GM18526 (cell line): ENCODE measurements around the gene B3GNT3.

Experiments used
- POLR2A ChIP-seq: IDR thresholded peaks from 3 replicates; pipeline ENCODE4 v1.6.1; 2011; ENCODE audit not compliant: insufficient read length; ENCODE audit errors: extremely low read depth

The B3GNT3 gene, protein sequence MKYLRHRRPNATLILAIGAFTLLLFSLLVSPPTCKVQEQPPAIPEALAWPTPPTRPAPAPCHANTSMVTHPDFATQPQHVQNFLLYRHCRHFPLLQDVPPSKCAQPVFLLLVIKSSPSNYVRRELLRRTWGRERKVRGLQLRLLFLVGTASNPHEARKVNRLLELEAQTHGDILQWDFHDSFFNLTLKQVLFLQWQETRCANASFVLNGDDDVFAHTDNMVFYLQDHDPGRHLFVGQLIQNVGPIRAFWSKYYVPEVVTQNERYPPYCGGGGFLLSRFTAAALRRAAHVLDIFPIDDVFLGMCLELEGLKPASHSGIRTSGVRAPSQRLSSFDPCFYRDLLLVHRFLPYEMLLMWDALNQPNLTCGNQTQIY

DNA sequence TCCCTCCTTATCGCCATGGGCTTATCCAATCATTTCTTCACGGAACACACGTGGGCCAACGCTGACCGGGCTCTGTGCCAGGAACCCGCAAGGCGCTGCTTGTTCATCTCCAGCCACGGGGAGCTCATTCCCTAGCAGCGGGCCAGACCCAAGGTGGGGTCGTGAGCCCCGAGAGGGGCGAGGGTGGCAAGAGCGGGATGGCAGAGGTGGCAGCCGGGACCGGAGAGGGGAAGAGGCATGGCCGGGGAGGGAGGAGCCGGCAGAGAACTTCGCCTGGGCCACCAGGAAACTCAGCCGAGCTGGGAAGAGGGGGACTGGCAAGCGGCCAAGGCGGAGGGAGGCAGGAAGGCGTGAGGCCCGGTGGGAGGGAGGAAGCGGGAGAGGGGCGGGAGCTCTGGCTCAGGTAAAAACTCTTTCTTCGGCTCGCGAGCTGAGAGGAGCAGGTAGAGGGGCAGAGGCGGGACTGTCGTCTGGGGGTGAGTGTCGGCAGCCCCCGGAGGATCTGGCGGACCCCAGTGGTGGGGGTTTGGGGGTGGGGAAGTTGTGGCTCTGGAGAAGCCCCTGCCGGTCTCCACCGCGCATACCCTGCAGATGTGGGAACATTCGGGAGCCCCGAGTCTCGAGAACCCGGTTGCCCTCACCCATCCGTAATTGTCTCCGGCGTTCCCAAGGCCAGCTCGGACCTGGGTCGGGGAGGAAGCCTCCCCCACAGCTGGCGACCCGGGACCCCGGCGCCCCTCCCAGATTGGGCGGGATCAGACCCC is at the start of gene B3GNT3:
Gene B3GNT3 (plus strand): TSS at position 408 of the 764 bp plus-strand sequence. CDS start 12,670 bp downstream, outside the sequence.
- TF ChIP-seq POLR2A: no peak

GRCh38 chr19:17747205-17748098 is 47.5 kb upstream of the B3GNT3 start:
- TF ChIP-seq POLR2A: no peak

- no peak for TF ChIP-seq POLR2A
Measured at GRCh38 chr19:17748884-17749638, 45.9 kb upstream of the B3GNT3 start.

GRCh38 chr19:17749912-17750317 is 45.0 kb upstream of the B3GNT3 start:
- no peak for TF ChIP-seq POLR2A

DNA sequence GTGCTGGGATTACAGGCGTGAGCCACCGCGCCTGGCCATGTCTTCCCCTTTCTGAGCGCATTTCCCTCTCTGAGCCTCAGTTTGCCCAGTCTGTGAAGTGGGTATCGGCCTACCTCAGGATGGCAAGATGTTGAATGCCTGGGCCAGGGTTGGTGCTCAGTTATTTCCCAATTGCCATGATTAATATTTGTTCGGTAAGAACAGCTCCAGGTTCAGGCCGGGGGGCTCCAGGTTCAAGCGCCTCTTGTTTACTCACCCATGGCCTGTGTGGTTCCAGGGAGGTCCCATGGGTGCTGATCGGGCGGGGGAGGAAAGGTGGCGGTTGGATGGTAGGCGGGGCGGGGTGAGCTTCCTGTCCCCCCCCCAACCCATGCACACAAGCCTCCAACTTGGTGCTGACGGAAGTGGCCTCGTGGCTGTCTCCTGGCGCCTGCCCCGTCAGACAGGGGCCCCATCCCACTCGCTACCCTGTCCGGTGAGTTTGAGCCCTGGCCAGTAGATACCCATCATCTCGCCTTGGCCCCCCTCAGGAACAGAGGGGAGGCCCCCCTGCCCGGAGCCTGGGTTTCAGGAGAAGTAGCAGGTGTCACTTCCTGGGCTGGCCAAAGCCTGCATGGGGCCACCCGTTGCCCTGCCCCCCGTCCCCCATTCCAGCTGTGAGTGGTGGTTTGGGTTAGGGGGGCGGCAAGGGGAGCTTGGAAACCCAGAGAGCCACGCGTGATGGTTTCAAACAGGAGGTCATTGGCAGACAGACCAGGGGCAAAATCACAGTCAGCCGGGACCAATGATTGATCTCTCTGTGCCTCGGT is 43.6 kb upstream of the B3GNT3 start, which contains the start of gene FCHO1:
Gene FCHO1 (plus strand): TSS at position 375 of the 809 bp plus-strand sequence. CDS start 3,688 bp downstream, outside the sequence.
- TF ChIP-seq POLR2A: peak; percentile 70

- TF ChIP-seq POLR2A: no peak
Measured at GRCh38 chr19:17751912-17752273, 43.0 kb upstream of the B3GNT3 start.

DNA sequence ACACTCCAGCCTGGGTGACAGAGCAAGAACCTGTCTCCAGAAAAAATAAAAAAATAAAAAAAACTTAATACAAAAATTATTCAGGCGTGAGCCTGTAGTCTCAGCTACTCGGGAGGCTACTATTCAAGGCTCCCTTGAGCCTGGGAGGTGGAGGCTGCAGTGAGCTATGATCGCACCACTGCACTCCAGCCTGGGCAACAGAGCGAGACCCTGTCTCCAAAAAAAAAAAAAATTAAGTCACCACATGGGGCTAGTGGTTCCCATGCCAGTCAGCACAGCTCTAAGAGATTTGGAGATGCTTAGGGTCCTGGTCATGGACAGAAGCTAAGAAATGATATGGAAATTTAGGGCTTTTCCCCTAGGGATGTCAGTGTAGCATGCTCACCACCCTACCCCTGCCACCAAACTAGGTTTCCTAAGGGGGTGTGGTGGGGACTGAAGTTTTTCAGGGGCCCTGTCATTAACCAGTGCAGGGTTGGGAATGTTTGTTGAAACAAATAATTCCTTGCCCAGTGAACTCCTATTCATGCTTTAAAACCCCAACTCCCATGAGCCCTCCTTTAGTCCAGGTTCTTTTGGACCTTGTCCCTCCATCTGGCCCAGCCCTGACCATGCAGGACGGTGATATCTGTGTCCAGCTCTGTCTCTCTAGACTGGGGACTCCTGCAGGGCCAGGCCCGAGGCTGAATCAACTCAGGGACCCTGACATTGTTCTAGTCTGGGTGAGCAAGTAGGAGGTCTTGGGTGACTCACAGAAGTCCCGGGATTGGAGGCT is 41.9 kb upstream of the B3GNT3 start:
- no peak for TF ChIP-seq POLR2A

DNA sequence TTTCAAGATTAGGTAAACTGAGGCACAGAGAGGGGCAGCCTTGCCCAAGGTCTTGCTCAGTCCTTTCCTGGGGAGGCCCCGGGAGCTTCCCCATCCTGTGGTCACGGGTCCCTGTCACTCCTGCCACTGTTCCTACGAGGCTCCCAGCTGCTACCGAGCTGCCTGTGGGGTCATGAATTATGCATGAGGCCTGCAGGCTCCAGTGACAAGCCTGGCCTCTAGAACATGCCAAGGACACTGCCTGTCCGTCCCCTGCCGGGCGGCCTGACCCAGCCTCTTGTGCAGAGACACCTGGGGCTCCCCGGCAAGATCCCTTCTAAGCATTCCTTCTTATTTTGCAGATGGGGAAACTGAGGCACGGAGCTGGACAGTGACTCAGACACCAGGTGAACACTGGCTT is 41.0 kb upstream of the B3GNT3 start:
- TF ChIP-seq POLR2A: no peak

DNA sequence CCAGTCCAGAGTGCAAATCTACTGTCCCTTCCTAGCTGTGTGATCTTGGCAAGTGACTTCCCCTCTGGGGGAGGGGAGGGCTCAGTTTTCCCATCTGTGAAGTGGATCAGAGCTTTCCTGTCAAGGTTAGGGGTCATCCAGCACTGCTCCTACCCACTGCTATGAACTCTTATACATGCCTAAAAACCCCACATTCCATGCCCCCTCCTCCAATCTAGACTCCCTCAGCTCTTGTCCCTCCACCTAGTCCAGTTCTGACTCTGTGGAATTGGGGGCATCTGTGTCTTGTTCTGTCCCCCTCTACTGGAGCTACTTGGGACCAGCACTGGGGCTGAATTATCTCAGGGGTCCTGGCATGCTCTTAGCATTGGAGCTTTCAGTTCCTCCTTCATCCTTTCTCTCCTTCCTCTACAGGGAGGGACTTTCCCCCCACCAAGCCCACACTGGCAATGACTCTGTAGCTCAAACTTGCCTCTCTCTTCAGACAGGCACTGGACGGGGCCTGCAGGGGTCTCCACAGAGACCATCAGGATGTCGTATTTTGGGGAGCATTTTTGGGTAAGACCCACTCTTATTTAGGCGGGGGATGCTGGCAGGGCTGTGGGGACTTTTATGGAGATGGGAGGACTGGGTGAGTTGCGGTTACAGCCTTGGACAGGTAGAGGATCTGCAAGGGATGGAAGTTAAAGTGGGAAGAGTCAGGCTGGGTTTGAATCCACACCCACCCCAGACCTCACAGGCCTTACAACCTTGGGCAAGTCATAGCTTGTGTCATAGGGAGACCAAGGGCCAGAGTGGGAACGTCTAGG is 40.1 kb upstream of the B3GNT3 start:
- no peak for TF ChIP-seq POLR2A

GRCh38 chr19:17755443-17755890 is 39.5 kb upstream of the B3GNT3 start:
- no peak for TF ChIP-seq POLR2A

- no peak for TF ChIP-seq POLR2A
Measured at GRCh38 chr19:17755977-17756670, 38.8 kb upstream of the B3GNT3 start.
